KG1 (cell line): ENCODE measurements around the gene DUSP1.

Source experiments
- DNase-seq: peaks from one replicate; lab custom pipeline; 2025; lab: John Stamatoyannopoulos, UW

DUSP1 gene

DNA sequence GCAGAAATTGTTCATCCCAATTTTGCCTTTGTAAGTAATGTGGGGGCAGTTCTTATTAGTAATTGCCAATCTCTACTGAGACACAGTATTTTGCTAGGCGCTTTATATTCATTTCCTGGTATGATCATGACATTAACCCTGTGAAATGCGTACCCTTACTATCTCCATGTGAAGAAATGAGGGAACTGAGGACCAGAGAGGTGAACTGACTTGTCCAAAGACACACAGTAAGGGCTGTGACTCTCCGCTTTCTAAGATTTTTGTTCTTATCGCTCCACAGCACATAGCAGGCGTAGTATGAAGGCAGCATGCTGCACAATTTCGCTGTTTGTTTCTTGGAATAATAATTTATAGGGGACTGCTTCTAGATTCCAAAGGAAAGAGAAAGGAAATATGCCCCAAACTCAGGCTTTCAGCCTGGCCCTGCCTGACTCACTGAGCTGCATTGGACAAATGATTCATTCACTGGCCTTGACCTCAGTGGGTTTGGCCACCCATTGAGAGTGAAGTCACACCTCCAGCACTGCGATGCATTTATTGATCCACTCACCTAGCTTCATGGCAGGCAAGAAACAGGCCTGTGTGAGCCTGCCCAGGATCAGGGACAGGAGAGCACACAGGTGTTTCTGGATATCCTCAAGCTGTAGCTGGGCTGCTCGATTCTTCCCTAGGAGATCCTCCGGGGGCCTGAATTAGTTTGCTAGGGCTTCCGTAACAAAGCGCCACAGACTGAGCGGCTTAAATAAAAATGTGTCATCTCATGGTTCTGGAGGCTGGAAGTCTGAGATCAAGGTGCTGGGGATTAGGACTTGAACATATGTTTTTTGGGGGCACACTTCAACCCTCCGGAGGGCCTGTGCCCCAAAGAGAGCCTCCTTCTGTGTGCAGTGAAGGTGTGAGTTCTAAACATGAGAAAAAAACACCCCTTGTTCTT lies 7.2 kb upstream of the DUSP1 start:
- no peak for DNase-seq

DNA sequence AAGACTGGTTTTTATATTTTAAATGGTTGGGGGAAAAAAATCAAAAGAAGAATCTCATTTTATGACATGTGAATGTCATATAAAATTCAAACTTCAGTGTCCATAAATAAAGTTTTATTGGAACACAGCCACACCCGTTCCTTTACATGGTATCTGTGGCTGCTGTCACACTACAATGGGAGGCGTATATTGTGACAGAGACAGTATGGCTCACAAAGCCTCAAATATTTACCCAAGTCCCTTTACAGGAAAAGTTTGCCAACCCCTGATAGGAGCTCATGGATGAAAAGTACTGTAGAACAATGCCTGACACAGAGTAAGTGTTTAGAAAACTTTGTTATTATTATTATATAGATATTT lies 5.2 kb upstream of the DUSP1 start:
- DNase-seq, result no peak

DNA sequence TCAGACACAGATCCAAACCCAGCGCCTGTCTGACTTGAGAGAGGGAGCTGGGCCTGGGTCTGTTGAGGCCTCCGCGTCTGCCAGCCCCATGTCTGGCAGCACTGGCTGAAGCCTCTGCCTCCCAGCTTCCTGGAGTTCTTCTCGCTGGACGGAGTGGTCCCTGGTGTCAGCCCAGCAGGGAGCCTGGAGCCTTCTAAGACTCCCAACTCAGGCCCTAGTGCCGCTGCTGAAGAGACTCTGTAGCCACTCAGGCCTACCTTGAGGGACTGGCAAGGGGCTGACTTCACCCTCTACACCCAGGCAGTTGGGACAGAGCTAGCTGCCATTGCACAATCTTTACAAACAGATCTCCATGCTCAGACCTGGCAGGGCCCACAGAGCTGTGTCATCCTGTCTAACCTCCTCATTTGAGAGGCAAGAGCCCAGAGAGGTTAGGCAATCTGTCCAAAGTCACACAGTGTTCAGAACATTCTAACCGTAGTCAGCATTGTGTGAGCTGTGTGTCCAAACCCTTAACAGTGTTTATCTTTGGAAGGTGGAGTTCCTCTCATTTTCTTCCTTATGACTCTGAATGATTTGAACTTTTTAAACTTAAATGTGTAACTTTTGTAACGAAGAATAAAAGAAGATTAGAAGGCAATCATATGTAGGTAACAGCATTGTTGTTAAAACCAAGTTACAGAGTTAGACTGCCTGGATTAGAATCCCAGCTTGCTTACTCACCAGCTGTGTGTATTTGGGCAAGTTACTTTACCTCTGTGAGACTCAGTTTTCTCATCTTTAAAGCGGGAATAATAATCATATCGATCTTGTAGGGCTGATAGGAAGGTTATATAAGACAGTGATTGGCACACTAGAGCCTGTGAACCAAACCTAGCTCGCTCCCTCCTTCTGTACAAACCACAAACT lies 4.6 kb upstream of the DUSP1 start:
- DNase-seq, result no peak

DNA sequence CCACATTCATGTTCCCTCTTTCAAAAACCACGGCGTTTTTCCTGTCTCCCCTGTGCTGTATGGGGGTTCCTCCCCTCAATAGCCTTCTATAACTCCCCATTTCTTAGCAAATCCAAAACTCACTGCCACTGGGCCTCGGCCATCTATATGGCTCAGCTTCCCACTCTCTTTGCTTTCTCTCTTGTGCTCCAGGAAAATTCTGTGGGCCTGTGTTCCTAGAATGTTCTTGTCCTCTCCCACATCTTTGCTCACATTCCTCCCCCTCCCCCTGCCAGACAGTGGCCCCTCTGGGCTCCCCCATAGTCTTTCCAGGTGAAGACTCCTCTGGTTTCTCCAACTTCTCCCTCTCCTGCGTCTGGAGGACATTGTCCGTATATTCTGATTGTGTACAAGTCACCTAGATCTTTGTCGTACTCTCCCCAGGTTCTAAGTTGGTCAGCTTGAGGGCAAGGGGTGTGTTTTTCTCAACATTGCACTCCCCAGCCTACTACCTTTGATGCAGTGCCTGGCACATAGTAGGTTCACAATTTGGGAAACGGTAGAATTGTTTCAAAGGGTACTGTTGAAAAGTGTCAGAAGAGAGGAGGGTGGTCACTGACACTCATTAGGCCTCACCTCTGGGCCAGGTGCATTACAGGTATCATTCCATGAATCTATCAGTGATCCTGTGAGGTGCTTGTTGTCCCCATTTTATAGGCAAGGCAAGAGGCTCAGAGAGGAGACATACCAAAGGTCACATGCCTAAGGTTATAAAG lies 3.7 kb upstream of the DUSP1 start:
- no peak for DNase-seq

DNA sequence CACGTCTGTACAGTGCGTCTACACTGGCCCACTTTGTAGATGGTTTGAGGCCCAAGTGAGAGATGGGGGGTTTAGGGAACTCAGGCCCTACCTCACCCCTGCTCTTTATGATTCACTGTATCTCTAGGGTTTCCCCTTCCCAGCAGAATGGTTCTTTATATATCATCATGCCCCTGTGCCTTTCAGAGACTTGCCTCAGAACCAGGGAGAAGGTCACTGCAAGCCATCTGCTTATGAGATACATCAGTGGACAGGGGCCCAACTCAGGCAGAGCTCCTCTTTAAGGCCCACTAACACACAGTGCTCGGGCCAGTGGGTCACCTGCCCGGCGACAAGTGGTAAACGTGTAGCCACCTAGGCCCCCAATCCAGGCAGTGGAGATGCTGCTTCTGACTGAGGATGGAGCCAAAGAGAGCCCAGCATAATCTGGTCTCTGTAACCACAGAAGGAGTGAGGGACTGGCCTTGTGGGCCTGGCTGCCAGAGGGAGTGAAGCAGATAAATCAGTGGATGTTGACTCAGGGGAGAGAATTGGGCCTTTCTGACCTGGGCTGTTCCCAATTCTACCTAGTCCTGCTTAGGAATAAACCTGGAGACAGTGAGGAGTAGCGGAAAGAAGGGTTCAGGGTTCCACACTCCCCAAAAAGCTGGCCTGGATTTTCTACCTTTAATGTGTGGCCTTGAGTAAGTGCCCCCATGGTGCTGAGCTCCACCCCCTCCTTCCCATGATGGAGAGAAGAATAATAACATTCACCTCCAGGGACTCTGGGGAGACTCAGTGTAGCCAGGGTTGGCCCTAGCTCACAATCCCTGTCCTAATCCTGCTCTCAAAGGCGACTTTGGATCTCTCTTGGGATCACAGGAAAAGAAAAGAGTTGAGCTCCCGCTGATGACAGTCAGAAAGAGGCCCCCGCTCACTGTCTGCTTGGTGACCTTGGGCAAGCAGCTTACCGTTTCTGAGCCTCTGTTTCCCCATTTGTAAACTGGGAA lies 2.8 kb upstream of the DUSP1 start:
- DNase-seq, result no peak

DNA sequence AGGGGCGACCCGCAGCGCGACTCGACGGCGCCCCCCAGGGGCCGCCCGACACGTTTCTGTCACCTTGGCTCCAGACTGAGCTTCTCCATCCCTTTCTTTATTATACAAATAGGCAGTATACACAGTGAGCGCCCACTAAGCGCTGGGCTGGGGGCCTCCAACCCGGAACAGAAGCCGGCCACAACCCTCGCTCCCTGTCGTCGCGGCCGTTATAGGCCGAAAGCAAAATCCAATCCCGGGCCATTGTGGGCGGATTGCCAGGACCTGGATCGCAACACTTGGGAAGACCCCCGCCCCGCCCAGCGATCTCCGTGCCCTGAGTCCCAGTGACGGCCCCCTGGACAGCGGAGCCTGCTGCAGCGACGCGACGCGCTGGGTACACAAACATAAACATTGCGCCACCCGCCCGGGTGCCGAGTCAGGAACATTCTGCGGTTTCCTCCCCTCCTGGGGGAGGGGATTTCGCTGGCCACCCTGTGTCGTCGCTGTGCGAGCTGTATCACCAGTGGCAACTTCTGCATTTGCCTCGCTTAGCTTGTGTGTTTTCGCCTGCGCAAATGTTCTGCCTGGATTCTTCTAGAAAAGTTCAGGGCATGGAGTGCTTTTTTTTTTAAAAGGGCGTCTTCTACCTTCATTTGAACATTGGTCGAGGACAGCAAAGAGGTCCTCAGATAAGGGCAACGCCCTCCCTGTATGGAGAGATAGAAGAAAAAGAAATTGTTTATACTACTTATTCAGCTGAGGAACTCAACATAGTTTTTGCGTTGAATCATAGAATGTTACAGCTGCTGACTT lies 1.3 kb upstream of the DUSP1 start:
- DNase-seq, result peak; percentile 97

DNA sequence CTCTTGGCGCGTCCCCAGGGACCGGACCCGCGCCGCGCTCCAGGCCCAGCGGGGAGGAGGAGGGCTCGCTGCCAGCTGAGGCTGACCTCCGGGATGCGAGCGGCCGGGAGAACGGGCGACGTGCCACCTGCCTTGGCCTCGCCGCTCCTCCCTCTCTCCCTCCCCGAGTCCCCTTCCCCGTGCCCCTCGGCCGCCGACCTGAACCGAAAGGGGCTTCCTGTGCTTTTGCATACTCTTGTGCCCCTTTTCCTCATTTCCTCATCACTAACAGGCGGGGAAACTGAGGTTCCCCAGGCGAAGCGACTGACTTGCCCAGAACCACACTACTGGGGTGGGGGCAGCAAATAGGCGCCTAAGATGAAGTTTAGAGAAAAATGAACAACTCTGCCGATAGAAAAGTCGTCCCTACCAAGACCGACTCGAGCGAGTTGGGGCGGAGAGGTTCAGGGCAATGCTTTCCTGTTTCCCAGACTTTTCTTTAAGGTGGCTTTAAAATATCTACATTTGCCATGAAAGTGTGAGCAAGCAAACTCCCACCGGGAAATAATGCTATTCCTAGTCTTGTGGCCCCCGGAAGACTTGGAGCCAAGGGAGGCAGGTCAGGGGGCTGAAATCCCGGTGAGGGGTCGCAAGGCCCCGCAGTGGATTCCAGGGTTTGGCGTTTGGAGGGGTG lies 580 bp upstream of the DUSP1 start:
- DNase-seq, result no peak

DNA sequence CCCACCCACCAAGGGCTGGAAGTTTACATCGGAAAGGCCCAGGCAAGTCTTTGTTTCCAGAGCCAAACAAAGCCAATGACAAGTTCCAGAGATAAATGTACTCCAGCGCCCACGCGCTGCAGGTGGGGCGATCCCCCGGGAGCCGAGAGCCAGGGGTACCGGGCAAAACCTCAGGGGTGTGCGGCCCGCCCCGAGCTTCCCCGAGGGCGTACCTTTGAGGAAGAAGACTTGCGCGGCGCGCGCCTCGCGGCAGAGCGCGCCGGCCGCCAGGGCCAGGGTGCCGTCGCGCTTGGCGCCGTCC lies 671 bp downstream of the DUSP1 start:
- no peak for DNase-seq

DNA sequence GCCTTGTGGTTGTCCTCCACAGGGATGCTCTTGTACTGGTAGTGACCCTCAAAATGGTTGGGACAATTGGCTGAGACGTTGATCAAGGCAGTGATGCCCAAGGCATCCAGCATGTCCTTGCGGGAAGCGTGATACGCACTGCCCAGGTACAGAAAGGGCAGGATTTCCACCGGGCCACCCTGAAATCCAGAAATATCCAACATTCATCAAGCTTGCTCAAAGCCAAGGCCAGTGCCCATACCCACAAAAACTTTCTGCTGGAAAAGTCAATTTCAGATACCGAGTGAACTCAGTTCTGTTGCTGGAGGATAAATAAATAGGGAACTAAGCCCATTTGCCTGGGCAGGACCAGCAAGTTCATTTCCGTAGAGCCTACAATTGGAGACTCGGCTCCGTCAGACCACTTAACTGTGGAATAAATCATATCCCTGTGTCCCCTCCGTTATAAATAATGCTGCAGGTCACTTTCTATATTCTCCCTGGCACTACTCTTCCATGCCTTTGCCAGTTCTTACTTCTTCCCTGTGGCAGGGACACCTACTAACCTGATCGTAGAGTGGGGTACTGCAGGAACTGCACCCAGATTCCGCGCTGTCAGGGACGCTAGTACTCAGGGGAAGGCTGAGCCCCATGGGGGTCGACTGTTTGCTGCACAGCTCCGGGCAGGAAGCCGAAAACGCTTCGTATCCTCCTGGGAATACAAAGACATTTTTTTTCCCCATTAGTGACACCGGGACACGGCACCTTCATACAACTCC lies 1.2 kb downstream of the DUSP1 start:
- no peak for DNase-seq

DNA sequence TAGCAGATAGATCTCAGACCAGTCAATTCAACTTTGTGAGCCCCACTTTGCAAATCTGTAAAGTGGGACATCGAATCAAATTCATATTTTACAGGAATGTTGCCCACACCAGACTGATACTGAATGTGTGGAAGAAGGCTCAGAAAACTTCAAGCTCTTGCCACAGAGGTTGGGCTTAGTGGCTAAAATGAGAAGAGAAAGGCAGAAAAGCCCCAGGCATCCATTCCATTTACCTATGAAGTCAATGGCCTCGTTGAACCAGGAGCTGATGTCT lies 1.7 kb downstream of the DUSP1 start:
- DNase-seq, result no peak

DNA sequence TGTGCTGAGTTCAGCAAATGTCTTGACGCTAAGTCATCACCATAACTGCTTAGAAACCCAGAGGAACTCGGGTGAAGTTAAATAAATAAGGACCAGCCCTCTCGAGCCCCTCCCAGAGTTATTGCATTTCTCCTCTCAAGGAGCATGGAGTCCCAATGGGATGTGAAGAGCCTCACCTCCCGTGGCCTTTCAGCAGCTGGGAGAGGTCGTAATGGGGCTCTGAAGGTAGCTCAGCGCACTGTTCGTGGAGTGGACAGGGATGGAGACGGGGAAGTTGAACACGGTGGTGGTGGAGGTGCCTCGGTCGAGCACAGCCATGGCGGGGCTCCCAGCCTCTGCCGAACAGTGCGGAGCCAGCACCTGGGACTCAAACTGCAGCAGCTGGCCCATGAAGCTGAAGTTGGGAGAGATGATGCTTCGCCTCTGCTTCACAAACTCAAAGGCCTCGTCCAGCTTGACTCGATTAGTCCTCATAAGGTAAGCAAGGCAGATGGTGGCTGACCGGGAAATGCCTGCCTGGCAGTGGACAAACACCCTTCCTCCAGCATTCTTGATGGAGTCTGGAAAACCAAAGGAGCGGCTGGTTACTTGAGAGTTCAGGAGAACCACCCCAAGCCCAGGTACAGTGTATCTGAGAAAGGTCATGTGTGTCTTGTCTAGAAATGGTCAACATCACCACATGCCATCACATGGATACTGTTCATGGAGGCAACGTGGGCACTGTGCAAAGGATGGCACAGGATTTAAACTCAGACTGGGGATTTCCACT lies 2.2 kb downstream of the DUSP1 start:
- no peak for DNase-seq

DNA sequence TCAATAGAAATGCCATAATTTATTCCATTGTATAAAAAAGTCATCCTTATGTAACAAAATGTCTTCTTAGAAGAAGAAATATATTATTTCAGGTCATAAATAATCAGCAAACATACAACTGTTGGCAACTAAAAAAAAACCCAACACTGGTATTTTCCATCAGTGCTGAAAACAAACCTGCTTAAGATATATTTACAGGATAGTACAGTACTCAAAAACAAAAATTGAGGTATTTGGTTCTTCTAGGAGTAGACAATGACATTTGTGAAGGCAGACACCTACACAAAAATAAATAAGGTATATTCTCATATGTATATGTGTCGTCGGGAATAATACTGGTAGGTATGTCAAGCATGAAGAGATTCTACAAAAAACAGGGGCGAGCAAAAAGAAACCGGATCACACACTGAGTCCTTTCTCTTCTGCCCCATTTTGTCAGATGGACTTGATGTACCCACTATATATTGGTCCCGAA lies 2.9 kb downstream of the DUSP1 start:
- no peak for DNase-seq

DNA sequence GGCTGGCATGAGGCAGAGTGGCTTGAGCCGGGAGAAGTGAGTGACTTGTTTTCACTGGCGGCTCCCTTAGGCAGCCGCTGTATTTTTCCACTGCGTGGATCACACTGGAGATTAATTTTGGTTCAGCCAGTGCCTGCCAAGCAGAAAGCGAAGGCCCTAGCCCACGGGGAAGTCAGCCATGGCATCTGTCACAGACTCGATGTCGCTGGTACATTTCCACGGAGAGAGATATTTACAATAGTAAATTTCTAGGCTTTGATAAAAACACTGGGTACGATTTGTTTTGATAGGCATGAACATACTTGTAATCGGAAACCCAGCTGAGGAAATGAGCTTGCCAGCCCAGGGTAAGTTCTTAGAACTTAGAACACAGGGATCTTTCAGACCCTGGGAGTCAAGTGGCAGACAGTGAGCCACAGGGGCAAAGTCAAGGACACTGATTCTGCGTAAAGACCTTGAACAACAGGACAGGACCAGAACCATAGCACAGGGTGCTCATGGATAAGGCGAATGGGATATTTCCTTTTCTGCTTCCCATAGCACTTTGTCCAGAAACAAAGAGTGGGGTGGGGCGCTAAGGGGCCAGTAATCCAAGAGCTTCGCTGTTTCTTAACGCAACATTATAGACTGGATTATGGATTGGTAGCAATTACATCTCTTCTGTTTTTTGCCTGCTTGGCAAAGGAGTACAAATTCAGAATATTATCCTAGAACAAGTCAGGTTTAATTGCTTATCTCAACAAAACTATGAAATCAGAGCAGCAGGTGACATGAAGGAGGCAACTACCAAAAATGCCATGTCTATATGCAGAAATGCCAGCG lies 4.5 kb downstream of the DUSP1 start:
- no peak for DNase-seq

DNA sequence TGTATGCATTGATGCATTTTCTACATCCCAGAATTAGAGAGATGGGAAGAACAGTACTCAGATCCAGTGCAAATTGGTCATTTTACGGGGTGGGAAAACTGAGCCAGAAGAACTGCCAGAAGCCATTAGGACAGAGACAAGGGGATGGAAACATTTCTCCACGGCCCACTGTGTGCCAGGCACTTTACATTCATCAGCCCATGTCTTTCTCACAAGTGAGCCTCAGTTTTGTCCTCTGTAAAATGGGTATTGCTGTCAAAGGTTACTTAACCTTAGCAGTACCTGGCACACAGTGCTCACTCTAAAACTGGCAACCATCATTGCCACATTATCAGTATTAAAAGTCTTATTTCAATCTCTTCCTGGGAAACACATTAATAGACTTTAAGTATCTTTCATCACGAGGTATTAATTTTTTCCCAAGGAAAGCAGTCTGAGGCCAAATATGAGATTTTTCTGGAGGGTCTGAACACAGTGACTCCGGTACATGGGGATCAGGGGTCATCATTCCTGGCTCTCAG lies 5.2 kb downstream of the DUSP1 start:
- no peak for DNase-seq

DNA sequence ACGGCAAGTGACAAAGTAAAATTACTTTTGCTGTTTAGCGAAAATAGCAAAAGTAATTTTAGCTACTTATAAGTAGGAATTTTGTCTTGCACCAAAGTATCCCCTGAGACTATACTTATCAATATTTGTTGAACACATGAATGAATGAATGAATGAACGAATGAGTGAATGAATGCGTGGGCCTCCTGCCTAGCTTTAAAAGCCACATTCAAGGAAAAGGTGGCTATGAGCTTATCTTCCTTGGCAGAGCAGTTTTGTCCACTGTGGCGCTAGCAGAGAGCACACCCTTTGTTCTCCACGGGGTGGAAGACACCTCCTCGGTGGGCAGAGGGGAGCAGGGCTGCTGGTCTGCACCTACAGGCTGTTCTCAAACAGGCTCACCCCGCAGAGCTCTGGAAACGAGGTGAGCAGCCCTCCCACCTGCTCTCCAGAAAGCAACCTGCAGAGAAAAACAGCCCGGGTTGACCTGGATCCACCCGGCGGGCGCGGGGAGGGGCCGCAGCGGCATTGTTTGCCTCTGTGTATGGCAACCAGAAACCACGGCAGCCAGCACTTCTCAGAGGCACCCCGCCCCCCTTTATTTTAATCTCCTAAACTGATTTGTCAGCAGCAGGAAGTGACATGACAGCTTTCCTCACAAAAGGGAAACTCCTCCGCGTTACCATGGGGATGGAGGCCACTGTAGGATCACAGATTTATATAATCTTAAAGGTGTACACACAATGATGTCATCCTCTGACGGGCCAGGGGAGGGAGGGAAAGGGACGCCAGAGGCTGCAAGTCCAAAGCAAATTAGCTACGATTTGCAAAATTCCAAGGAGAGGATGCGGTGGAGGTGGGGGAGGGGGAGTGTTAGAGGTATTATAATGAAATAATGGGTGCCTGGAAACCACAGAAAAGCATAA lies 5.9 kb downstream of the DUSP1 start:
- DNase-seq, result peak; percentile 97

DNA sequence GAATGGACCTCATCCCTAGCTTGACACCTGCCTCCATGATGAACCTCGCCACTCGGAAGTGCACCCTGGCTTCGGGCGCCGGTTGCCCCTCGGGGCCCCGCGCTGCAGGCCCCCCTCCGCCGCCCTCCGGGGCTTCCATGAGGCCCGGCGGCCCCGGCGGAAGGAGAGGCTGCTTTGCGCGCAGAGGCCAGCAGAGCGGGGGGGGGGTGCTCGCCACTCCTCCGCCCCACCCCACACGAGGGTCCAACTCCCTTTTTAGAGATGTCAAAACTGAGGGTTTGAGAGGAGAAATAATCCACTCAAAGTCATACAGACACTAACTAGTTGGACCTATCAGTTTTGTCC lies 7.9 kb downstream of the DUSP1 start:
- no peak for DNase-seq
